ENCODE results near the gene CD33.

DNA sequence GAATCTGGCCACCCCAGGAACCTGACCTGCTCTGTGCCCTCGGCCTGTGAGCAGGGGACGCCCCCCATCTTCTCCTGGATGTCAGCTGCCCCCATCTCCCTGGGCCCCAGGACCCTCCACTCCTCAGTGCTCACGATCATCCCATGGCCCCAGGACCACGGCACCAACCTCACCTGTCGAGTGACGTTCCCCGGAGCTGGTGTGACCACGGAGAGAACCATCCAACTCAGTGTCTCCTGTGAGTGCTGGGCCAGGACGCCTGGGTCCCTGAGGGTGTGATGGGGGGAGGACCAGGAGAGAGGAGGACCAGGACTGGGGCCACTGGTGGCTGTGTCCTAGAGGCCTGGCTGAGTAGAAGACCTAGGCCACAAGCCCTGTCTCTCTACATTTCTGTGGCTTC, 13.0 kb upstream of the CD33 start:
- no peak for TF ChIP-seq CTCF (conservative IDR thresholded peaks at IDR 0.05)
- no peak for TF ChIP-seq EZH2 (IDR thresholded peaks at IDR 0.05; ENCODE audit: low read depth)

All from PC-9 (cell line).